HCT116 (cell line): Measurements from ENCODE around the gene GLCE. TPM values are rescaled to one million over a fixed set of nuclear protein-coding genes. Genes with fewer than 3 reads are reported as not detected.

Experiments
- ATAC-seq: fragments of 200-7000 bp; cut with Tn5 transposase; 2 replicates; pipeline ENCODE4 v1.9.1; 2020; ENCODE audit warnings: mild to moderate bottlenecking, moderate library complexity
- BruUV-seq: library from RNA; stranded (reverse); fragments of 400-500 nt; replicated peaks from 2 replicates; lab custom pipeline; 2021; lab: Mats Ljungman, UMichigan
- CTCF ChIA-PET: fragments of 300-600 bp; sonication (Branson Sonifier 250); formaldehyde crosslinking; loops from one replicate; lab custom pipeline; 2021; ENCODE audit warnings: antibody characterized with exemption; lab: Charles Lee
- POLR2A ChIA-PET: fragments of 300-600, 350-600 bp; sonication (Branson Sonifier 250); formaldehyde crosslinking; loops from one replicate; lab custom pipeline; 2021; ENCODE audit warnings: antibody characterized with exemption; lab: Charles Lee
- RAD21 ChIA-PET, 2 experiments: fragments of 300-600 bp; sonication (Branson Sonifier 250); formaldehyde crosslinking; loops; one replicate each; lab custom pipeline; 2023; ENCODE audit warnings: low total read pairs in 2 of 2; ENCODE audit not compliant: uncharacterized antibody in 2 of 2, unreplicated experiment in 2 of 2, low non-redundant PET in 1 of 2; lab: Charles Lee
- DNase-seq: peaks from one replicate; pipeline ENCODE4 v3.0.0-alpha.2; 2010; ENCODE audit warnings: low read depth, low spot score
- H2AFZ ChIP-seq: fragments of 200-600 bp; shearing (Covaris generic), sonication (generic); 2 replicates; pipeline ENCODE4 v1.6.1; 2017; ENCODE audit warnings: low read depth, mixed run types, mixed read lengths, antibody characterized with exemption, low read length; ENCODE audit not compliant: poor library complexity, severe bottlenecking
- H3K27ac ChIP-seq: 2 replicates; pipeline ENCODE4 v1.5.1; 2012; ENCODE audit warnings: low read depth, low read length
- H3K27me3 ChIP-seq: fragments of 200-600 bp; sonication (generic); 2 replicates; pipeline ENCODE4 v1.6.1; 2016; ENCODE audit warnings: mixed run types, low read length, mixed read lengths; ENCODE audit not compliant: insufficient read depth
- H3K36me3 ChIP-seq, 2 experiments: fragments of 200-500 bp in 1 of 2; fragments of 200-600 bp in 1 of 2; sonication (Bioruptor generic) in 1 of 2; sonication (generic) in 1 of 2; 2 replicates each; pipeline versions ENCODE4 v1.5.1 to v1.6.1; 2014 to 2016; ENCODE audit warnings: low read length in 2 of 2, inconsistent platforms in 1 of 2, mixed read lengths in 1 of 2, mixed run types in 1 of 2; ENCODE audit not compliant: insufficient read depth in 2 of 2, control insufficient read depth in 1 of 2
- H3K4me1 ChIP-seq, 2 experiments: fragments of 200-600 bp in 1 of 2; sonication (generic) in 1 of 2; 2 replicates each; pipeline versions ENCODE4 v1.5.1 to v1.6.1; 2012 to 2017; ENCODE audit warnings: low read length in 2 of 2, inconsistent platforms in 1 of 2, mild to moderate bottlenecking in 1 of 2, mixed read lengths in 1 of 2, mixed run types in 1 of 2, moderate library complexity in 1 of 2; ENCODE audit not compliant: insufficient read depth in 2 of 2, control insufficient read depth in 1 of 2
- H3K4me2 ChIP-seq: fragments of 200-600 bp; sonication (generic); 2 replicates; pipeline ENCODE4 v1.6.1; 2017; ENCODE audit warnings: mixed run types, low read length, mixed read lengths
- H3K4me3 ChIP-seq, 2 experiments: fragments of 200-600 bp in 1 of 2; sonication (generic) in 1 of 2; replicated peaks in 1 of 2; 2 replicates each; pipeline ENCODE4 v1.5.1; 2011 to 2016; ENCODE audit warnings: low read length in 2 of 2, control low read depth in 1 of 2, low read depth in 1 of 2, mild to moderate bottlenecking in 1 of 2, mixed read lengths in 1 of 2, mixed run types in 1 of 2
- H3K79me2 ChIP-seq: fragments of 200-600 bp; sonication (generic); 2 replicates; pipeline ENCODE4 v1.6.1; 2017; ENCODE audit warnings: mild to moderate bottlenecking, mixed run types, low read length, moderate library complexity, mixed read lengths; ENCODE audit not compliant: insufficient read depth
- H3K9ac ChIP-seq: fragments of 200-600 bp; sonication (generic); 2 replicates; pipeline ENCODE4 v1.6.1; 2016; ENCODE audit warnings: low read length, mixed read lengths
- H3K9me2 ChIP-seq: fragments of 200-600 bp; sonication (generic), shearing (Covaris generic); 2 replicates; pipeline ENCODE4 v1.6.1; 2017; ENCODE audit warnings: mixed run types, mild to moderate bottlenecking, moderate library complexity; ENCODE audit not compliant: insufficient read depth
- H3K9me3 ChIP-seq, 2 experiments: fragments of 200-500 bp in 1 of 2; fragments of 200-600 bp in 1 of 2; sonication (Bioruptor generic) in 1 of 2; sonication (generic) in 1 of 2; 2 replicates each; pipeline ENCODE4 v1.6.1; 2014 to 2017; ENCODE audit warnings: low read length in 2 of 2, mixed read lengths in 2 of 2, inconsistent platforms in 1 of 2, low read depth in 1 of 2, mild to moderate bottlenecking in 1 of 2, mixed run types in 1 of 2, moderate library complexity in 1 of 2; ENCODE audit not compliant: control insufficient read depth in 1 of 2, insufficient read depth in 1 of 2
- H4K20me1 ChIP-seq: fragments of 200-600 bp; sonication (generic), shearing (Covaris generic); 2 replicates; pipeline ENCODE4 v1.6.1; 2017; ENCODE audit warnings: mixed run types, mild to moderate bottlenecking, moderate library complexity; ENCODE audit not compliant: insufficient read depth
- ATF3 ChIP-seq: IDR thresholded peaks from 2 replicates; pipeline ENCODE4 v1.6.1; 2012
- CBX3 ChIP-seq: IDR thresholded peaks from 2 replicates; pipeline ENCODE4 v1.6.1; 2012; ENCODE audit warnings: low read depth
- ELF1 ChIP-seq: IDR thresholded peaks from 2 replicates; pipeline ENCODE4 v1.6.1; 2012; ENCODE audit warnings: low read depth, borderline replicate concordance
- EZH2 ChIP-seq: fragments of 200-600 bp; sonication (generic); IDR thresholded peaks from 2 replicates; pipeline ENCODE4 v1.6.1; 2017; ENCODE audit warnings: antibody characterized with exemption, mixed run types
- EZH2phosphoT487 ChIP-seq: fragments of 200-600 bp; IDR thresholded peaks from 2 replicates; pipeline ENCODE4 v1.6.1; 2018; ENCODE audit warnings: antibody characterized with exemption, borderline replicate concordance
- RAD21 ChIP-seq: IDR thresholded peaks from 2 replicates; pipeline ENCODE4 v1.6.1; 2012; ENCODE audit warnings: low read depth, mild to moderate bottlenecking
- REST ChIP-seq: IDR thresholded peaks from 2 replicates; pipeline ENCODE4 v1.6.1; 2012; ENCODE audit warnings: low read depth
- SIN3A ChIP-seq: IDR thresholded peaks from 2 replicates; pipeline ENCODE4 v1.6.1; 2012; ENCODE audit warnings: low read depth
- ZFX ChIP-seq: fragments of 450-650 bp; IDR thresholded peaks from 2 replicates; pipeline ENCODE4 v1.6.1; 2017
- intact Hi-C: fragments of 100-400 bp; cut with micrococcal nuclease; formaldehyde crosslinking; loops from 2 replicates; pipeline ENCODE4 v1.10.0; 2022
- total RNA-seq: library from RNA; stranded (reverse); gene quantifications from one replicate; pipeline ENCODE4 v1.2.1, GENCODE V29; 2021; ENCODE audit not compliant: unreplicated experiment
- TF ChIP-seq, protein P1 (sequence below): IDR thresholded peaks from 2 replicates; pipeline ENCODE4 v1.6.1; 2012
- TF ChIP-seq, protein P2 (sequence below): IDR thresholded peaks from 2 replicates; pipeline ENCODE4 v1.6.1; 2011; ENCODE audit warnings: mild to moderate bottlenecking, low read length, moderate library complexity; ENCODE audit not compliant: insufficient replicate concordance; ENCODE audit errors: extremely low read depth

The GLCE gene
- total RNA-seq, 1 experiment from 2014 or later = 22.2 TPM

GRCh38 chr15:69156736-69157381 is 3.6 kb upstream of the GLCE start:
- Histone ChIP-seq H3K27me3 (peaks cover 7% of the 10 kb centered on the region; the same call in 1 of the 2 replicates), H3K79me2 (peaks cover 11% of the 10 kb centered on the region), H4K20me1 (no peaks in the 10 kb centered on the region), H3K4me2 (no peak overlapping the region), H2AFZ (no peak overlapping the region), H3K27ac (no peak overlapping the region), H3K36me3 (no peaks in the 10 kb centered on the region), H3K4me3 (no peak overlapping the region), H3K9me3 (no peaks in the 10 kb centered on the region), H3K9me2 (no peaks in the 10 kb centered on the region), H3K4me1 (peaks cover 3 to 14% of the 10 kb centered on the region in 2 experiments; a peak in 3 of 4 replicates), H3K9ac (no peak overlapping the region)
- ATAC-seq = no peak
- CTCF ChIA-PET = no interaction called here
- POLR2A ChIA-PET = interaction anchor here (1.2 kb wide), 1 partner anchor 51 kb away, joined by 3 read pairs; no protein-coding TSS in a partner anchor
- TF ChIP-seq ZFX = no peak
- TF ChIP-seq, protein P1, sequence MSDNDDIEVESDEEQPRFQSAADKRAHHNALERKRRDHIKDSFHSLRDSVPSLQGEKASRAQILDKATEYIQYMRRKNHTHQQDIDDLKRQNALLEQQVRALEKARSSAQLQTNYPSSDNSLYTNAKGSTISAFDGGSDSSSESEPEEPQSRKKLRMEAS = no peak
- TF ChIP-seq SIN3A = no peak
- TF ChIP-seq EZH2phosphoT487 = no peak
- TF ChIP-seq ELF1 = no peak
- no peak for TF ChIP-seq CBX3
- TF ChIP-seq RAD21 = no peak
- TF ChIP-seq REST = no peak
- no peak for TF ChIP-seq ATF3
- TF ChIP-seq, protein P2, sequence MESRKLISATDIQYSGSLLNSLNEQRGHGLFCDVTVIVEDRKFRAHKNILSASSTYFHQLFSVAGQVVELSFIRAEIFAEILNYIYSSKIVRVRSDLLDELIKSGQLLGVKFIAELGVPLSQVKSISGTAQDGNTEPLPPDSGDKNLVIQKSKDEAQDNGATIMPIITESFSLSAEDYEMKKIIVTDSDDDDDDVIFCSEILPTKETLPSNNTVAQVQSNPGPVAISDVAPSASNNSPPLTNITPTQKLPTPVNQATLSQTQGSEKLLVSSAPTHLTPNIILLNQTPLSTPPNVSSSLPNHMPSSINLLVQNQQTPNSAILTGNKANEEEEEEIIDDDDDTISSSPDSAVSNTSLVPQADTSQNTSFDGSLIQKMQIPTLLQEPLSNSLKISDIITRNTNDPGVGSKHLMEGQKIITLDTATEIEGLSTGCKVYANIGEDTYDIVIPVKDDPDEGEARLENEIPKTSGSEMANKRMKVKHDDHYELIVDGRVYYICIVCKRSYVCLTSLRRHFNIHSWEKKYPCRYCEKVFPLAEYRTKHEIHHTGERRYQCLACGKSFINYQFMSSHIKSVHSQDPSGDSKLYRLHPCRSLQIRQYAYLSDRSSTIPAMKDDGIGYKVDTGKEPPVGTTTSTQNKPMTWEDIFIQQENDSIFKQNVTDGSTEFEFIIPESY = no peak
- TF ChIP-seq EZH2 = no peak
- intact Hi-C loops = no loop called here
- RAD21 ChIA-PET = no interaction called here
- no TSS peak for BruUV-seq
- DNase-seq = no peak
